ENCODE results near the gene CRISP2. TPM values are rescaled to one million over a fixed set of nuclear protein-coding genes. Genes with fewer than 3 reads are reported as not detected.

CRISP2 gene
- total and polyA plus RNA-seq, 9 of the 15 experiments (the other 6 are each of a cell fraction or from before 2014, with no cell fraction given), result not detected

DNA sequence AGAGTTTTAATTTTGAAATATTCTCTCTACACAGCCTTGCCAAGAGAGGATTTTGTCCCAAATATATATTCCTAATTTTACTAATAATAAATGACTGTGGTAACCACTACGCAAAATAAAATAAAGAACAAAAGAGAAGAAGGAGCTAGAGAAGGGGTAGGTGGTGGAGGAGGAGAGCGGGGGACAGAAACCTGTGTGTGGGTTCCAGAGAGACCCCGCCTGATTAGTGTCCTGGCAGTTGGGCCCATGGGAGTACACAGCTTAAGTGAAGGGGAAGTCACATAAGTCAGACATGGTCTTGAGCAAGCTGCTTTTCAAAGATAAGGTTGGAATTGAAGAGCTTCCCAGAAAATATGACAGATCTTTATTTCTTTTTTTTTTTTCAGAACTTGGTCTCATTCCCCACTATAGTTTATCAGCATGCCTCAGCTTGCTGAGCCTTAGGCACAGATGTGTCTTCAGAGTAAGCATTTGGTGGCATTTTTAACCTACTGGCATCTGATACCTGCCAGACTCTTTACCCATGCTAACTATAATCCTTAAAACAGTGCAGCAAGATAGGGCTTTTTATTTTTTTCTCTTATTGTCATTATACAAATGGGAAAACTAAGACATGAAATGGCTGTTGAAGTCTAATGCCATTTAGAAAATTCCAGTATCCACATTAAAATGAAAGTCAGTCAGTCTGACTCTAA, 67.1 kb downstream of the CRISP2 start (continued):
- TF ChIP-seq, protein P1, sequence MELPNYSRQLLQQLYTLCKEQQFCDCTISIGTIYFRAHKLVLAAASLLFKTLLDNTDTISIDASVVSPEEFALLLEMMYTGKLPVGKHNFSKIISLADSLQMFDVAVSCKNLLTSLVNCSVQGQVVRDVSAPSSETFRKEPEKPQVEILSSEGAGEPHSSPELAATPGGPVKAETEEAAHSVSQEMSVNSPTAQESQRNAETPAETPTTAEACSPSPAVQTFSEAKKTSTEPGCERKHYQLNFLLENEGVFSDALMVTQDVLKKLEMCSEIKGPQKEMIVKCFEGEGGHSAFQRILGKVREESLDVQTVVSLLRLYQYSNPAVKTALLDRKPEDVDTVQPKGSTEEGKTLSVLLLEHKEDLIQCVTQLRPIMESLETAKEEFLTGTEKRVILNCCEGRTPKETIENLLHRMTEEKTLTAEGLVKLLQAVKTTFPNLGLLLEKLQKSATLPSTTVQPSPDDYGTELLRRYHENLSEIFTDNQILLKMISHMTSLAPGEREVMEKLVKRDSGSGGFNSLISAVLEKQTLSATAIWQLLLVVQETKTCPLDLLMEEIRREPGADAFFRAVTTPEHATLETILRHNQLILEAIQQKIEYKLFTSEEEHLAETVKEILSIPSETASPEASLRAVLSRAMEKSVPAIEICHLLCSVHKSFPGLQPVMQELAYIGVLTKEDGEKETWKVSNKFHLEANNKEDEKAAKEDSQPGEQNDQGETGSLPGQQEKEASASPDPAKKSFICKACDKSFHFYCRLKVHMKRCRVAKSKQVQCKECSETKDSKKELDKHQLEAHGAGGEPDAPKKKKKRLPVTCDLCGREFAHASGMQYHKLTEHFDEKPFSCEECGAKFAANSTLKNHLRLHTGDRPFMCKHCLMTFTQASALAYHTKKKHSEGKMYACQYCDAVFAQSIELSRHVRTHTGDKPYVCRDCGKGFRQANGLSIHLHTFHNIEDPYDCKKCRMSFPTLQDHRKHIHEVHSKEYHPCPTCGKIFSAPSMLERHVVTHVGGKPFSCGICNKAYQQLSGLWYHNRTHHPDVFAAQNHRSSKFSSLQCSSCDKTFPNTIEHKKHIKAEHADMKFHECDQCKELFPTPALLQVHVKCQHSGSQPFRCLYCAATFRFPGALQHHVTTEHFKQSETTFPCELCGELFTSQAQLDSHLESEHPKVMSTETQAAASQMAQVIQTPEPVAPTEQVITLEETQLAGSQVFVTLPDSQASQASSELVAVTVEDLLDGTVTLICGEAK (IDR thresholded peaks at IDR 0.05), result no peak; the same call in 1 of the 2 replicates
- TF ChIP-seq, protein P1 (CRISPR knock-in tag; IDR thresholded peaks at IDR 0.05), result no peak
- TF ChIP-seq ZNF347 (CRISPR knock-in tag; IDR thresholded peaks at IDR 0.05; ENCODE audit: low read depth) (no peak), ZNF785 (CRISPR knock-in tag; IDR thresholded peaks at IDR 0.05) (no peak), U2AF2 (optimal IDR thresholded peaks at IDR 0.05; ENCODE audit: low read depth, low read length) (no peak), GABPB1 (CRISPR knock-in tag; IDR thresholded peaks at IDR 0.05) (no peak), ZNF445 (CRISPR knock-in tag; IDR thresholded peaks at IDR 0.05; ENCODE audit: low read depth) (no peak), XRCC3 (IDR thresholded peaks at IDR 0.05) (no peak), ZNF12 (CRISPR knock-in tag; IDR thresholded peaks at IDR 0.05) (no peak), TEAD2 (tag; IDR thresholded peaks at IDR 0.05) (peak; percentile 82), SREBF1 (IDR thresholded peaks at IDR 0.05; ENCODE audit: borderline replicate concordance, low read depth, low read length) (no peak), IFI16 (CRISPR knock-in tag; IDR thresholded peaks at IDR 0.05) (no peak)
- TF ChIP-seq, protein P2, sequence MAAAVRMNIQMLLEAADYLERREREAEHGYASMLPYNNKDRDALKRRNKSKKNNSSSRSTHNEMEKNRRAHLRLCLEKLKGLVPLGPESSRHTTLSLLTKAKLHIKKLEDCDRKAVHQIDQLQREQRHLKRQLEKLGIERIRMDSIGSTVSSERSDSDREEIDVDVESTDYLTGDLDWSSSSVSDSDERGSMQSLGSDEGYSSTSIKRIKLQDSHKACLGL (CRISPR knock-in tag; IDR thresholded peaks at IDR 0.05; ENCODE audit: borderline replicate concordance, poor library complexity, severe bottlenecking), result no peak
- TF ChIP-seq, protein P3, sequence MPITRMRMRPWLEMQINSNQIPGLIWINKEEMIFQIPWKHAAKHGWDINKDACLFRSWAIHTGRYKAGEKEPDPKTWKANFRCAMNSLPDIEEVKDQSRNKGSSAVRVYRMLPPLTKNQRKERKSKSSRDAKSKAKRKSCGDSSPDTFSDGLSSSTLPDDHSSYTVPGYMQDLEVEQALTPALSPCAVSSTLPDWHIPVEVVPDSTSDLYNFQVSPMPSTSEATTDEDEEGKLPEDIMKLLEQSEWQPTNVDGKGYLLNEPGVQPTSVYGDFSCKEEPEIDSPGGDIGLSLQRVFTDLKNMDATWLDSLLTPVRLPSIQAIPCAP (CRISPR knock-in tag; IDR thresholded peaks at IDR 0.05; ENCODE audit: borderline replicate concordance), result no peak
- TF ChIP-seq, protein P4, sequence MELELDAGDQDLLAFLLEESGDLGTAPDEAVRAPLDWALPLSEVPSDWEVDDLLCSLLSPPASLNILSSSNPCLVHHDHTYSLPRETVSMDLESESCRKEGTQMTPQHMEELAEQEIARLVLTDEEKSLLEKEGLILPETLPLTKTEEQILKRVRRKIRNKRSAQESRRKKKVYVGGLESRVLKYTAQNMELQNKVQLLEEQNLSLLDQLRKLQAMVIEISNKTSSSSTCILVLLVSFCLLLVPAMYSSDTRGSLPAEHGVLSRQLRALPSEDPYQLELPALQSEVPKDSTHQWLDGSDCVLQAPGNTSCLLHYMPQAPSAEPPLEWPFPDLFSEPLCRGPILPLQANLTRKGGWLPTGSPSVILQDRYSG (tag; conservative IDR thresholded peaks at IDR 0.05; ENCODE audit: low read depth), result peak; percentile 82
